ENCODE measurements around the gene WNT3A.

The WNT3A gene

GRCh38 chr1:228071839-228072657, 65.2 kb downstream of the WNT3A start:
- no peak for TF ChIP-seq CTCF (IDR thresholded peaks at IDR 0.05; ENCODE audit: low read depth, low read length, missing control alignments)
- no peak overlapping the region for H3K4me3 ChIP-seq (replicated peaks; ENCODE audit: low read depth, low read length)
- DNase-seq (ENCODE audit: extremely low read depth, low read depth): no peak

- DNase-seq (ENCODE audit: extremely low read depth, low read depth): no peak
- no peak overlapping the region for H3K4me3 ChIP-seq (replicated peaks; ENCODE audit: low read depth, low read length)
- TF ChIP-seq CTCF (IDR thresholded peaks at IDR 0.05; ENCODE audit: low read depth, low read length, missing control alignments): no peak
These were observed 65.9 kb downstream of the WNT3A start for GRCh38 chr1:228072658-228073043.

- no peak for DNase-seq (ENCODE audit: extremely low read depth, low read depth)
These were observed 66.5 kb downstream of the WNT3A start for GRCh38 chr1:228073061-228073856.

GRCh38 chr1:228073857-228074545, 67.2 kb downstream of the WNT3A start:
- H3K4me3 ChIP-seq (replicated peaks; ENCODE audit: low read depth, low read length): no peak overlapping the region
- no peak for DNase-seq (ENCODE audit: extremely low read depth, low read depth)
- no peak for TF ChIP-seq CTCF (IDR thresholded peaks at IDR 0.05; ENCODE audit: low read depth, low read length, missing control alignments)

More at GRCh38 chr1:228073061-228073856, 66.5 kb downstream of the WNT3A start:
- H3K4me3 ChIP-seq (replicated peaks; ENCODE audit: low read depth, low read length): no peak overlapping the region
- TF ChIP-seq CTCF (IDR thresholded peaks at IDR 0.05; ENCODE audit: low read depth, low read length, missing control alignments): no peak

- no peak for TF ChIP-seq CTCF (IDR thresholded peaks at IDR 0.05; ENCODE audit: low read depth, low read length, missing control alignments)
- DNase-seq (ENCODE audit: extremely low read depth, low read depth): no peak
- H3K4me3 ChIP-seq (replicated peaks; ENCODE audit: low read depth, low read length): no peak overlapping the region
These were observed 68.3 kb downstream of the WNT3A start for GRCh38 chr1:228074954-228075730.

- no peak for DNase-seq (ENCODE audit: extremely low read depth, low read depth)
- no peak overlapping the region for H3K4me3 ChIP-seq (replicated peaks; ENCODE audit: low read depth, low read length)
- no peak for TF ChIP-seq CTCF (IDR thresholded peaks at IDR 0.05; ENCODE audit: low read depth, low read length, missing control alignments)
These were observed 69.0 kb downstream of the WNT3A start for GRCh38 chr1:228075801-228076271.

All from HFF-Myc (cell line).